ENCODE measurements around the gene PRKD3. TPM values are rescaled to one million over a fixed set of nuclear protein-coding genes. Genes with fewer than 3 reads are reported as not detected.

Gene PRKD3
- total RNA-seq: 55.1 and 73.8 TPM in 2 replicates

DNA sequence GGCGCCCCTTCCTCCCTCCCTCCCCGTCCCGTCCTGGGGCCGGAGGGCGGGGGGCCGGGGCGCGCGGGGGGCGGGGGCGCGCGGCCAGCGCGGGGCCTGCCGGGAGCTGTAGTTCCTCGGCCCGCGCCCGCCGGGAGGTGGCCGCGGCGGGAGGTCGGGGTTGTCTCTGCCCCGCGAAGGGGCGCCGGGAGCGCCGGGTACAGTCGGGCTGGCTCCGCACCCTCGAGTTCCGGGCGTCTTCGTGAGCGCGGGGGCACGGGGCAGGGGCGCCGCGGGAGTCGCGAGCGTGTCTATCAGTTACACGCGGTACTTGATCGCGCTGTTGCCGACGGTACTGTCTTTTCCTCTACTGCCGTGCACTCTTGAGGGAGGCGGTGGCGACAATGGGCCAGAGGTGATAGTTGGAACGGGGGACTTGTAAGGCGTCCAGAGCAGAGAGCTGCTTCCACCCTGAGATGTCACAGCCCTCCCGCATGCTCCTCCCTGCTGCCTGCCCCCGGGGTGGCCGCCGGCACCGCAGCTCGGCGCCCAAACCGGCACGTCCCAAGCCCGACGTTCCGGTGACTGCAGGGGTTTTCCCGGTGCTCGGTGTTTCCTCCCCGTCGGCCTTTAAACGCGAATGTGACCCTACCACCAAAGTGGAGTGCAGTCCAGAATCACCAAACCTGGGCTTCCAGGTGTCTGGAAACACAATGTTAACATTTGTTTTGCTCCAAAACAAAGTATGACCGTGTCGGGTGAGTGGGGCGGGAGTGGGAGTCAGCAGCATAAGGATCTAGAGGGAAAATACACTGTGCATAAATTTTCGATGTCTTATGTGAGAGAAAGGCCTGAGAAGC is at the start of gene PRKD3:
Gene PRKD3, minus strand, starts transcription at position 48 of the 839 bp plus-strand sequence. CDS start 8,309 bp downstream, outside the sequence.

GRCh38 chr2:37344453-37345361 is 20.1 kb upstream of the PRKD3 start, which contains the start of gene QPCT:
TSS of gene QPCT (plus strand) at chr2:37344630. CDS start at chr2:37344732, 102 bp downstream.

Other genes starting within 250 kb of the PRKD3 start
- 20.5 and 26.2 TPM in 2 replicates for gene HEATR5B, start 240.5 kb downstream of the PRKD3 start, total RNA-seq
- gene GPATCH11, start 240.3 kb downstream of the PRKD3 start, total RNA-seq: 5.8 and 7.1 TPM in 2 replicates
- gene EIF2AK2, start 167.9 kb downstream of the PRKD3 start, total RNA-seq: 17.5 and 23.5 TPM in 2 replicates
- gene SULT6B1, start 136.2 kb downstream of the PRKD3 start, total RNA-seq: not detected in 2 replicates
- gene CEBPZOS, start 128.3 kb downstream of the PRKD3 start, total RNA-seq: 8.6 and 10.8 TPM in 2 replicates
- gene CEBPZ, start 93.2 kb downstream of the PRKD3 start, total RNA-seq: 47.7 and 61.9 TPM in 2 replicates
- gene NDUFAF7, start 93.2 kb downstream of the PRKD3 start, total RNA-seq: 10.0 and 15.4 TPM in 2 replicates
- 16.7 and 17.5 TPM in 2 replicates for gene QPCT, start 19.8 kb upstream of the PRKD3 start, total RNA-seq